CD4-positive, alpha-beta T cell (primary cell): ENCODE results near the gene ATP6V1G2. TPM values are rescaled to one million over a fixed set of nuclear protein-coding genes. Genes with fewer than 3 reads are reported as not detected.

Experiments used
- ATAC-seq: fragments of 200-7000 bp; cut with Tn5 transposase; one replicate; pipeline ENCODE4 v1.10.0; 2022; ENCODE audit warnings: mild to moderate bottlenecking; ENCODE audit not compliant: poor library complexity
- CTCF ChIA-PET: fragments of 350-600 bp; sonication (Branson Sonifier 250); formaldehyde crosslinking; loops from one replicate; lab custom pipeline; 2021; ENCODE audit warnings: antibody characterized with exemption, inconsistent platforms; lab: Charles Lee
- POLR2A ChIA-PET: fragments of 350-600 bp; sonication (Branson Sonifier 250); formaldehyde crosslinking; loops from one replicate; lab custom pipeline; 2021; ENCODE audit warnings: antibody characterized with exemption, inconsistent platforms; lab: Charles Lee
- DNase-seq, 14 experiments: peaks; one replicate each; pipeline ENCODE4 v3.0.0-alpha.2; 2013 to 2020; ENCODE audit warnings: mixed read lengths in 2 of 14
- H3K27ac ChIP-seq, 2 donors: one replicate each; pipeline versions ENCODE4 v1.5.1 to v1.7.0; 2013; ENCODE audit warnings: low read length in 2 of 2, low read depth in 1 of 2, mild to moderate bottlenecking in 1 of 2
- H3K27me3 ChIP-seq, 2 experiments: 1 replicate in 1 of 2; 2 replicates in 1 of 2; pipeline versions ENCODE4 v1.6.1 to v1.7.0; 2013; ENCODE audit warnings: low read length in 2 of 2, control low read depth in 1 of 2, mild to moderate bottlenecking in 1 of 2, moderate library complexity in 1 of 2; ENCODE audit not compliant: insufficient read depth in 2 of 2, control insufficient read depth in 1 of 2
- H3K36me3 ChIP-seq: one replicate; pipeline ENCODE4 v1.6.1; 2013; ENCODE audit warnings: low read length, control low read depth; ENCODE audit not compliant: insufficient read depth
- H3K4me1 ChIP-seq: one replicate; pipeline ENCODE4 v1.6.1; 2013; ENCODE audit warnings: low read length, control low read depth; ENCODE audit not compliant: insufficient read depth
- H3K4me3 ChIP-seq: one replicate; pipeline ENCODE4 v1.5.1; 2013; ENCODE audit warnings: mild to moderate bottlenecking, low read length, moderate library complexity
- H3K9me3 ChIP-seq, 2 experiments: 1 replicate in 1 of 2; 2 replicates in 1 of 2; pipeline versions ENCODE4 v1.6.1 to v1.7.0; 2013; ENCODE audit warnings: low read length in 2 of 2, mild to moderate bottlenecking in 2 of 2, control low read depth in 1 of 2, moderate library complexity in 1 of 2; ENCODE audit not compliant: control insufficient read depth in 1 of 2, insufficient read depth in 1 of 2
- H3K27ac Mint-ChIP-seq: one replicate; pipeline ENCODE4 v1.8.0; 2020; ENCODE audit warnings: mixed read lengths
- H3K27me3 Mint-ChIP-seq: one replicate; pipeline ENCODE4 v1.8.0; 2021; ENCODE audit warnings: mixed read lengths
- H3K36me3 Mint-ChIP-seq: one replicate; pipeline ENCODE4 v1.8.0; 2021; ENCODE audit warnings: low read depth, mixed read lengths
- H3K4me1 Mint-ChIP-seq: one replicate; pipeline ENCODE4 v1.8.0; 2021; ENCODE audit warnings: low read depth, mixed read lengths
- H3K4me3 Mint-ChIP-seq: one replicate; pipeline ENCODE4 v1.8.0; 2020; ENCODE audit warnings: mild to moderate bottlenecking, mixed read lengths
- H3K9me3 Mint-ChIP-seq: one replicate; pipeline ENCODE4 v1.8.0; 2020; ENCODE audit warnings: mixed read lengths
- CTCF ChIP-seq: fragments of 200-600 bp; IDR thresholded peaks from one replicate; pipeline ENCODE4 v1.8.0; 2022; ENCODE audit warnings: antibody characterized with exemption, mild to moderate bottlenecking
- intact Hi-C, 2 experiments: fragments of 100-400 bp; cut with DNase I in 1 of 2; cut with micrococcal nuclease in 1 of 2; formaldehyde crosslinking; loops; one replicate each; pipeline versions ENCODE4 v1.15.1 to v1.9.0; 2023 to 2025; cut with DNase I, micrococcal nuclease
- total RNA-seq, 174 experiments: library from RNA in 2 of 174; stranded (reverse) in 2 of 174; gene quantifications; one replicate each; pipeline ENCODE4 v1.2.3 and lab custom pipeline; 2021 to 2026

The ATP6V1G2 gene
- total RNA-seq, 2 experiments from 2014 or later, result 2.6 to 3.3 TPM

GRCh38 chr6:31582230-31582643, 35.8 kb upstream of the ATP6V1G2 start, which contains the start of gene LTB:
Gene LTB, minus strand, starts transcription at chr6:31582424. Its CDS starts 7 bp downstream, at chr6:31582417.
- Histone ChIP-seq H3K27ac (peak within 1 kb of the TSS; percentile 82 to 95), H3K4me3 (peak within 1 kb of the TSS; percentile 97), H3K4me1 (peaks cover 83% of the 10 kb centered on the region), H3K9me3 (no peaks in the 10 kb centered on the region), H3K27me3 (no peaks in the 10 kb centered on the region), H3K36me3 (peaks cover 35% of the 10 kb centered on the region)
- peak; percentile 43 to 90 (median 77) for DNase-seq
- intact Hi-C loops, result loop anchor here in 1 of 2 experiments (10.0 kb wide), 1 partner anchor 253 kb away; no protein-coding TSS in a partner anchor
- Mint-ChIP-seq H3K4me1 (peaks cover 84% of the 10 kb centered on the region), H3K36me3 (peaks cover 51% of the 10 kb centered on the region), H3K9me3 (no peaks in the 10 kb centered on the region), H3K4me3 (peak within 1 kb of the TSS; percentile 97), H3K27me3 (no peaks in the 10 kb centered on the region), H3K27ac (peak within 1 kb of the TSS; percentile 85)
- TF ChIP-seq CTCF, result no peak
- CTCF ChIA-PET, result interaction anchor here (1.2 to 16.9 kb wide), 5 partner anchors 14 to 88 kb away, joined by 3 to 353 read pairs (median 8); partner anchors contain the start of genes ATP6V1G2, NCR3 and NFKBIL1
- peak; percentile 65 for ATAC-seq
- POLR2A ChIA-PET, result interaction anchor here (0.6 to 34.9 kb wide), 23 partner anchors 4 to 1389 kb away, joined by 3 to 1160 read pairs (median 6); partner anchors contain the start of genes ABHD16A, ATP6V1G2, BAG6 and C6orf47

DNA sequence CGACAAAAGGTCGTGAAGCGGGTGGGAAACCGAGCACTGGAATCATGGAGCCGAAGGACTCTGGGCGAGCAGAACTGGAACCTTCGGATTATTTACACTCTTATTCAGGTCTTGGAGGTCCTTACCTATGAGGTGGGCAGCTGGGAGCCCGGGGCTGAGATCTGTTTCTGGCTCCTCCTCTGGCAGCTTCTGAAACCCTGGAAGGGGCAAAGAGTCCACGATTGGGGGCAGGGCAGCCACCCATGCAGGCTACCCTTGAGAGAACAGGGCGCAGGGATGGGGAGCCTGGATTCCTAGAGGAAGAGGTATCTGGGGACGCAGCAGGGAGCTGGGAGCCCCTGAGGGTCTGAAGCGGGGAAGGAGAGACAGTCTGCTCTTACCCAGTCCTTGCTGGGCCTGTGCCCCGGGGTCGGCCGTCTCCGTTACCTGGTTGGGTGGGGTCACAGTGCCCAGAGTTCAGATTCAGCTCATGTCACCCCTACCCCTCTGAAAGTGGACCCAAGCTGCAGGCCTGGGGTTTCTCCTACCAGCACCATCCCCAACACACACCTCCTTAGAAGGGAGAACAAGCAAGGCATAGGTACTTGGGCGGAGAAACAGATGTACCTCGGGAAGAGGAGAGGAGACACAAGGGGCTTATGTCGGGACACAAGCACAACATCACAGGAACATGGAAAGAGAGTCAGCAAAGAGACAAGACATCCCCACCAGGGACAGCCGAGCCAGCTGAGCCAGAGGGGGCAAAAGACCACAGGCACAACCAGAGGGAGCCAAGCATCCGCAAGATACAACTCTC, 35.2 kb upstream of the ATP6V1G2 start:
- Histone ChIP-seq H3K4me3 (peak overlapping the region; percentile 97), H3K36me3 (peaks cover 41% of the 10 kb centered on the region), H3K4me1 (peaks cover 83% of the 10 kb centered on the region), H3K9me3 (no peaks in the 10 kb centered on the region), H3K27ac (peak overlapping the region; percentile 82 to 95), H3K27me3 (no peaks in the 10 kb centered on the region)
- H3K27ac Mint-ChIP-seq, result peak overlapping the region; percentile 85
- H3K36me3 Mint-ChIP-seq, result peaks cover 57% of the 10 kb centered on the region
- H3K4me3 Mint-ChIP-seq, result peak overlapping the region; percentile 97
- intact Hi-C loops, result loop anchor here (1.0 to 10.0 kb wide), 4 partner anchors 9 to 253 kb away; partner anchors contain the start of gene LTA (in 1 of the 2)
- no peak for TF ChIP-seq CTCF
- no peaks in the 10 kb centered on the region for H3K27me3 Mint-ChIP-seq
- no peaks in the 10 kb centered on the region for H3K9me3 Mint-ChIP-seq
- peak in 7 of 14 experiments; percentile 17 to 57 (median 29) for DNase-seq
- H3K4me1 Mint-ChIP-seq, result peaks cover 84% of the 10 kb centered on the region
- no peak for ATAC-seq
- ChIA-PET CTCF (interaction anchor here (0.7 to 16.9 kb wide), 9 partner anchors 12 to 88 kb away, joined by 3 to 353 read pairs (median 8); partner anchors contain the start of genes ATP6V1G2, DDX39B, NCR3 and NFKBIL1), POLR2A (interaction anchor here (0.6 to 34.9 kb wide), 19 partner anchors 5 to 1390 kb away, joined by 3 to 1160 read pairs (median 8); partner anchors contain the start of genes ATP6V1G2, BAG6, CSNK2B and DDX39B)

DNA sequence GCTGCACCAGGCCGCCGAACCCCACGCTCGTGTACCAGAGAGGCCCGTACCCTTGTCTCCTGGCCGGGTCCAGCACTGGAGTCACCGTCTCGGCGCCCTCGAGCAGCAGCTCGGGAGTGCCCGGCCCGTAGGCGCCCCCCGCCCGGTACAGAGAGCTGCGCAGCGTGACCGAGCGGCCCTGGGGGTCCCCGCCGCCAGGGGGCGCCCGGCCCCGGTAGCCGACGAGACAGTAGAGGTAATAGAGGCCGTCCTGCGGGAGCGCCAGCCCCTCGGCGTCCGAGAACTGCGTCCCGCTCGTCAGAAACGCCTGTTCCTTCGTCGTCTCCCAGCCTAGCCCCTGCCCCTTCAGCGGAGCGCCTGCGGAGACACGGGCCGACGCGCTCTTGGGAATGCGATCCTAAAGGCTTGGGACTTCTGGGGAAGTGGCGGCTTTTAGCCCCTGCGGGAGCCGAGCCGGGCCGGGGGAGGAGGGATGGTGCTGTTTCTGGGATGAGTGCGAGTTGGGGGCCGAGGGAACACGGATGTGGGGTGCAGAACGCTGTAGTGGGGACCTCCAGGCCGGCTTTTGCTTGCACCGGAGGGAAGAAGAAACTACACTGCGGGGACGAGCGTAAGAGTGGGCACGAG, 34.5 kb upstream of the ATP6V1G2 start:
- Histone ChIP-seq H3K9me3 (no peaks in the 10 kb centered on the region), H3K27ac (peak overlapping the region; percentile 82 to 95), H3K4me1 (peaks cover 82% of the 10 kb centered on the region), H3K36me3 (peaks cover 41% of the 10 kb centered on the region), H3K27me3 (no peaks in the 10 kb centered on the region), H3K4me3 (peak overlapping the region; percentile 97)
- intact Hi-C loops, result loop anchor here (1.0 to 10.0 kb wide), 6 partner anchors 9 to 254 kb away; partner anchors contain the start of genes NFKBIL1 (in 2 of the 2) and LTA (in 1 of the 2)
- Mint-ChIP-seq H3K27ac (peak overlapping the region; percentile 85), H3K4me1 (peaks cover 84% of the 10 kb centered on the region), H3K36me3 (peaks cover 64% of the 10 kb centered on the region), H3K27me3 (no peaks in the 10 kb centered on the region), H3K9me3 (no peaks in the 10 kb centered on the region), H3K4me3 (peak overlapping the region; percentile 97)
- CTCF ChIA-PET, result interaction anchor here (0.6 to 16.9 kb wide), 16 partner anchors 8 to 307 kb away, joined by 3 to 353 read pairs (median 7); partner anchors contain the start of genes ATP6V1G2, DDX39B, LTA and NCR3
- POLR2A ChIA-PET, result interaction anchor here (1.2 to 34.9 kb wide), 16 partner anchors 5 to 1616 kb away, joined by 3 to 1160 read pairs (median 10); partner anchors contain the start of genes ATP6V1G2, BAG6, CSNK2B and DDX39B
- peak; percentile 66 for ATAC-seq
- DNase-seq, result peak; percentile 77 to 93 (median 90)
- peak; percentile 98 for TF ChIP-seq CTCF
